ENCODE measurements around the gene SPOCK1.

The SPOCK1 gene

GRCh38 chr5:137034764-137035479, 464.2 kb downstream of the SPOCK1 start:
- TF ChIP-seq CTCF (IDR thresholded peaks at IDR 0.05; ENCODE audit: low read depth, low read length), result no peak
- H3K4me3 ChIP-seq (ENCODE audit: low read depth, low read length), result no peak overlapping the region

GRCh38 chr5:137034213-137034612, 464.9 kb downstream of the SPOCK1 start:
- TF ChIP-seq MYC (IDR thresholded peaks at IDR 0.05; ENCODE audit: low read depth, low read length) (no peak), POLR2A (IDR thresholded peaks at IDR 0.05; ENCODE audit: extremely low read depth, insufficient read length) (no peak), CTCF (IDR thresholded peaks at IDR 0.05; ENCODE audit: low read depth, low read length) (no peak), MAX (IDR thresholded peaks at IDR 0.05; ENCODE audit: low read depth, low read length) (no peak)
- no peak for DNase-seq (ENCODE audit: low read depth)
- H3K4me3 ChIP-seq (ENCODE audit: low read depth, low read length), result no peak overlapping the region

More at GRCh38 chr5:137034764-137035479, 464.2 kb downstream of the SPOCK1 start:
- no peak for DNase-seq (ENCODE audit: low read depth)

GRCh38 chr5:137032929-137033328, 466.2 kb downstream of the SPOCK1 start:
- TF ChIP-seq MAX (IDR thresholded peaks at IDR 0.05; ENCODE audit: low read depth, low read length) (no peak), MYC (IDR thresholded peaks at IDR 0.05; ENCODE audit: low read depth, low read length) (no peak), POLR2A (IDR thresholded peaks at IDR 0.05; ENCODE audit: extremely low read depth, insufficient read length) (no peak), CTCF (IDR thresholded peaks at IDR 0.05; ENCODE audit: low read depth, low read length) (no peak)
- no peak overlapping the region for H3K4me3 ChIP-seq (ENCODE audit: low read depth, low read length)
- no peak for DNase-seq (ENCODE audit: low read depth)

- H3K4me3 ChIP-seq (ENCODE audit: low read depth, low read length), result no peak overlapping the region
- DNase-seq (ENCODE audit: low read depth), result no peak
- TF ChIP-seq POLR2A (IDR thresholded peaks at IDR 0.05; ENCODE audit: extremely low read depth, insufficient read length) (no peak), CTCF (IDR thresholded peaks at IDR 0.05; ENCODE audit: low read depth, low read length) (no peak), MAX (IDR thresholded peaks at IDR 0.05; ENCODE audit: low read depth, low read length) (no peak), MYC (IDR thresholded peaks at IDR 0.05; ENCODE audit: low read depth, low read length) (no peak)
Measured at GRCh38 chr5:137027758-137028157, 471.4 kb downstream of the SPOCK1 start.

- TF ChIP-seq POLR2A (IDR thresholded peaks at IDR 0.05; ENCODE audit: extremely low read depth, insufficient read length) (no peak), MYC (IDR thresholded peaks at IDR 0.05; ENCODE audit: low read depth, low read length) (no peak), MAX (IDR thresholded peaks at IDR 0.05; ENCODE audit: low read depth, low read length) (no peak), CTCF (IDR thresholded peaks at IDR 0.05; ENCODE audit: low read depth, low read length) (no peak)
- DNase-seq (ENCODE audit: low read depth), result no peak
Measured at GRCh38 chr5:137026296-137026695, 472.8 kb downstream of the SPOCK1 start.

GRCh38 chr5:137024044-137024443, 475.1 kb downstream of the SPOCK1 start:
- TF ChIP-seq CTCF (IDR thresholded peaks at IDR 0.05; ENCODE audit: low read depth, low read length) (no peak), MYC (IDR thresholded peaks at IDR 0.05; ENCODE audit: low read depth, low read length) (no peak), MAX (IDR thresholded peaks at IDR 0.05; ENCODE audit: low read depth, low read length) (no peak), POLR2A (IDR thresholded peaks at IDR 0.05; ENCODE audit: extremely low read depth, insufficient read length) (no peak)
- no peak for DNase-seq (ENCODE audit: low read depth)
- H3K4me3 ChIP-seq (ENCODE audit: low read depth, low read length), result no peak overlapping the region

More at GRCh38 chr5:137026296-137026695, 472.8 kb downstream of the SPOCK1 start:
- no peak overlapping the region for H3K4me3 ChIP-seq (ENCODE audit: low read depth, low read length)
